Umbilical cord (tissue), 2 donors: ENCODE data around the gene POU6F2. TPM values are rescaled to one million over a fixed set of nuclear protein-coding genes. Genes with fewer than 3 reads are reported as not detected.
"Not testable (repeated sequence)": the region's sequence is repeated elsewhere in the genome, so short reads cannot be mapped to it uniquely, and the experiment has no call there.

ENCODE experiments used
- DNase-seq: peaks from one replicate; pipeline ENCODE4 v3.0.0-alpha.2; 2015; ENCODE audit warnings: low spot score
- total RNA-seq: library from RNA; depleted of rRNA; stranded (reverse); fragments of >200 nt; gene quantifications from one replicate; pipeline ENCODE4 v1.2.3, GENCODE V29; 2014; ENCODE audit warnings: low replicate concordance; ENCODE audit not compliant: insufficient read depth

The POU6F2 gene
- total RNA-seq, 1 donor from 2014 or later = 2.9 TPM

DNA sequence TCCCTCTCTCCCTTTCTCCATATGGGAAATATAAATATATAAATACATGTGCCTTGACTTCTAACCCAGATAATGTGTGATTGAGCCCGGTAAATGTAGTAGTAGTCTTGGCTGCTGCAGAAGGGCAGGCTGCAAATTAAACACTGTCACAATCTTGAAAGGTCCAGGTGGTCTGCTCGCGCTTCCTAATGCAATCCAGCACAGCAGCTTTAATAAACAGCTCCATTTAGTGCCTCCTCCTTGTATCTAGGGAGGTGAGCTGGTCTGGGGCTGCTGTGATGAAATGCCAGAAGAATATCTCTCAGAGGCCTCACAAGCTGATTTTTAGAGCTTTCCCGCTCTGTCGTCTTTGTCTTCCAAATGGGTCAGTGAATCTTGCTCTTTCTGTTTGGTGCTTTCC lies 782 bp downstream of the POU6F2 start:
- no peak for DNase-seq

DNA sequence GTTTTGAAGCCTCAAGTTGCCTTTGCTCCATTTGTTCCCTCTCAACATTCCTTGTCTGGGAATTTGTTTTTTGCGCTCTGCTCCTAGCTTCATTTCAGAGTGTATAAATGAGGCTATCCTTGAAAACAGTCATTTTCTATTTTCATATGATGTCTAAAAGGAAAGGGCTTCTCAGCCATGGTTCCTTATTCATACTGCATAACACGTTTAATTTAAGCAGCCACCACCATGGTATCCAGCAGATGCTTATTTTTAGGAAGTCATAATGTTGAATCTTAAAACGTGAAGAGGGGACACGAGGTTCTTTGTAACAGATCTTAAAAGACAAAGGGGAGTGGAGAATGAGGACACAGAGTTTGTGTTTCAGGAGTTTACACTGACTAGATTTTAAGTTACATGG lies 14.5 kb downstream of the POU6F2 start:
- no peak for DNase-seq

DNA sequence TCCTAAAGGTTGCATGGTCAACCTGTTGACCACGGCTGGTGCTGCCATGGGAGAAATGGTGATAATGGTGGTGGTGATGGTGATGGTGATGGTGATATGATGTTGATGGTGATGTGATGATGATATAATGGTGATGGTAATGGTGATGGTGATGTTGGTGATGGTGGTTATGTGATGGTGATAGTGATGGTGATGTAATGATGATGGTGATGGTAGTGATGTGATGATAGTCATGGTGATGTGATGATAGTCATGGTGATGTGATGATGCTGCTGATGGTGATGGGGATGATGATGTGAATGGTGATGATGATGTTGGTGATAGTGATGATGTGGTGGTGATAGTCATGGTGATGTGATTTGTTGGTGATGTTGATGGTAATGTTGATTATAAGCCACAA lies 23.9 kb downstream of the POU6F2 start:
- DNase-seq = no peak

DNA sequence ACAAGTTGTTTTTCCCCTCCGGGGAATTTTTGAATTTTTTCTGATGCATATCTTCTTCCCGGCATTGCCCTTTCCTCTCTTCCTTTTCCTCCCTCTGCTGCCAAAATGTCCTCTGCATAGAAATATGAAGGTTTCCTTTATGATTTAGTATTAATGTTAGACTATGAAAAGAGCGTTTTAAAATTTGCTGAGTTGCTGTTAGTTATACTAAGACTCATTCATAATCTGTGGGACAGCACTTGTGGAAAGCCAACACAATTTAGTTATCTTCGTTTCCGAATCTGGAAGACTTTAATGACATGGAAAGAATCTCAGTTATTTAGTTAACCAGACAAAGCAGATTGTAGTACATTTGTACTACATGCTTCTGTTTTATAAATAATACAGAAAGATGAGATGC lies 25.0 kb downstream of the POU6F2 start:
- peak; percentile 19 for DNase-seq

DNA sequence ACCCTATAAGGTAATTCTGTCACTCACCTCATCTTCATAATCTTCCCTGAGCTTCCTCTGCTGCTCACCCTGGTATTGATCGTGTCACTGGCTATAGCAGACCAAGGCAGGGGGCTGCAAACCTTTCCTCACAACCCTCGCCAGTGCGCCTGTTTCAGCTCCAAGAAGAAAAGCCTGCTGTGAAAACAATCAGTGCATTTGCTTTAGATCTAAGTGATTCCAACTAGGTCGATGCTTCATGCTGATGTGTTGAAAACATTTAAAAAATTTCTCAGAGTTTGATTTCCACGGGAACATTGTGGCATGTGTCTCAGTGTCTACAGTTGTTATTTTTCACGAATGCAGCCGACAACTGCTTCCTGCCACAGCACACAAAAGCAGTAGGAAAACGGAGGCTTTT lies 27.3 kb downstream of the POU6F2 start:
- no peak for DNase-seq

DNA sequence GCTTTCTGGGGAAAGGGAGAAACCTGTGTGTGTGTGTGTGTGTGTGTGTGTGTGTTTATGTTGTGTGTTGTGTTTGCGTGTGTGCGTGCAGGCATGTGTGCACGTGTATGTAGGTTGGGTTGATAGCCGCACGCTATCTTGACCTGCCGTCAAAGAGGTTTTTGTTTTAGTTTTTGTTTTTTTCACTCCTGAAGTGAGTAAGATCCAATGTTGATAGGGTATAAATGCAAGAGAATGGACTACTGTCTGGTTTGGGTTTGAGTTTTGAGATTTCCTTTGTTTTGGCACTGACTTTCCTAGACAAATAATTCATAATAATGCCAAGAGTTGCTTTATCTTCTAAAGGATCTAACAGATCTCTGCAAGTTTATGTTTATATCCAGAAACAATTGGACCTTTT lies 27.8 kb downstream of the POU6F2 start:
- DNase-seq = no peak

DNA sequence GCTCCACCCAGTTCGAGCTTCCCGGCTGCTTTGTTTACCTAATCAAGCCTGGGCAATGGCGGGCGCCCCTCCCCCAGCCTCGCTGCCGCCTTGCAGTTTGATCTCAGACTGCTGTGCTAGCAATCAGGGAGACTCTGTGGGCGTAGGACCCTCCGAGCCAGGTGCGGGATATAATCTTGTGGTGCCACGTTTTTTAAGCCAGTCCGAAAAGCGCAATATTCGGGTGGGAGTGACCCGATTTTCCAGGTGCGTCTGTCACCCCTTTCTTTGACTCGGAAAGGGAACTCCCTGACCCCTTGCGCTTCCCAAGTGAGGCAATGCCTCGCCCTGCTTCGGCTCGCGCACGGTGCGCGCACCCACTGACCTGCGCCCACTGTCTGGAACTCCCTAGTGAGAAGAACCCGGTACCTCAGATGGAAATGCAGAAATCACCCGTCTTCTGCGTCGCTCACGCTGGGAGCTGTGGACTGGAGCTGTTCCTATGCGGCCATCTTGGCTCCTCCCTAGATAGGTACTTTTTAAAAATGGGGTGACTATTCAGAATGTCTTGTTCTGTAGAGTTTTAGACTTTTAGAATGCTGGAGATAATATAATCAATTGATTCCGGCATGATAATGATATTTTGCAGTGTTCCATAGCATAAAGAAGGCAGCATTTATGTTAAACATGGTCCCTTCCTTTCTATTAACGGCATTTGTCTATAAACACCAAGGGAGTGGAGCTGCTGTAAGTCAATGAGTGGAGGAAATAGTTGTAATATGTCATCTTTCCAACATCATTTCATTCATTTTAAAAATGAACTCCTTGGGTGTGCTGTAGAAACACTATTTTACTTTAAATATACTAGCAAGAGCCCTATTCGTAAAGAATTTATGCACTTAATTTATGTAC lies 35.6 kb downstream of the POU6F2 start:
- not testable (repeated sequence) for DNase-seq

DNA sequence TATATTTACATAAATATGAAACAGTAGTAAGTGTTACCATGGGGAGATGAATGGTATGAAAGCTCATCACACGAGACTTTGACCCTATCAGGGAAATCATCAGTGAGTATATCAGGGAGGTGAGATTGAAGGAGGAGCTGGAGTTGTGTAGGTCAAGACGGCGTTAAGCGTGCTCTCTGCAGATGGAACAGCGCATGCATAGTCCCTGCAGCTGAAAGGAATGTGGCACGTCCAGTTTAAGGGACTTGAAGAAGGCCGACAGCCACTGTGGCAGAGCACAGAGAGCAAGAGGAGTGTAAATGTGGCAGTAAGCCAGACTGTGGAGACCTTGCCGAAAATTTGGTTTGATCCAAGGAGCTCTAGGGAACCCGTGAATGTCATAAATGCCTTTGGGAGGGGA lies 38.9 kb downstream of the POU6F2 start:
- peak; percentile 61 for DNase-seq

DNA sequence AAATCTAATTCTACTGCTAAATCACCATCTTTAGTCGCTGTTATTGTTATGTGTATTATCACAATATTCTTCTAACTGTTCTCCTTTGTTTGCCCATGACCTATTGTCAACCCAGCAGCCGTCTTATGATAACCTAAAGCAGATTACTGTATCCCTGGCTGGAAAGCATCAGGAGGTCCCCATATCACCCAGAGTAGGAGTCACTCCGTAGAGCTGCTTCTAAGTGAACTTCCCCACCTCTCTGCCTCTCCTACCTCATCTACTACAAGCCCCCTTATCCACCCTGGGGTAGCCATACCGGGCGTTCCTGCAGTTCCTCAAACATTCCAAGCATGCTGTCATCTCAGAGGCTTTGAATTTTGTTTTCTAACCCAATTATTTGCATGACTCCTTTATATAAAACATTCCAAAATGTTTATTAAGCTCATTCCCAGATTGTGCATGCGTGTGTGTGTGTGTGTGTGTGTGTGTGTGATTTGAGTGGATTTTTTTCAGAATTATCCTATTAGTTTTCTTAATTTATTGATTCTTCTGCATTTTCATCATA lies 39.7 kb downstream of the POU6F2 start:
- DNase-seq = no peak

DNA sequence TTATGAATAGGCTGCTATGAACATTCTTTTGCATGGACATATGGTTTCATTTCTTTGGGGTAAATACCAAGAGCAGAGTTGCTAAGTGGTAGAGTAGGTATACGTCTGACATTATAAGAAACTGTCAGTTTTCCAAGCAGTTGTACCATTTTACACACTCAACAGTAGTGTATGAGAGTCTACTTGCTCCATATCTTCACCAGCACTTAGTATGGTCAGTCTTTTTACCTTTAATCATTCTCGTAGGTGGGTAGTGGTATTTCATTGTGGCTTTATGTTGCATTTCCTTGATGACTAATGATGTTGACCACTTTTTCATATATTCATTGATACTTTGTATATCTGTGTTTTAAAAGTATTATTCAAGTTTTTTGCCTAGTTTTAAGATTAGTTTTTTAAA lies 45.1 kb downstream of the POU6F2 start:
- DNase-seq = no peak

DNA sequence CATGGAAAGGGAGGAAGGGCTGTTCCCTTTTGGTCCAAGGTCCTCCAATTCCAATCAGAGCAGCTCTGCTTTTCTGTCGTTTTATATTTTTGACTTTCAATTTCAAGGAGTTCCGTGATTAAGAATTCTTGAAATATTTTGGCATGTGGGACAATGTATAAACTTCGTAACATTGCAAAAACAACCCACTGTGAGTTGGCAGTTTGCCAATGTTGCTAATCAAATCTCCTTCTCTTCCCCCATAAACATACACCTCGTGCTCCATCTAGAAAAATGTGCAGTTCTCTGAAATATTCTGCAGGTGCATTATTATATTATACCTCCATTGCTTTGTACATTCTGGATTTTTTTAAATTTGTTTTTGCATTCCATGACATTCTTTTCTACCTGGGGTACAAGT lies 49.8 kb downstream of the POU6F2 start:
- DNase-seq = no peak

DNA sequence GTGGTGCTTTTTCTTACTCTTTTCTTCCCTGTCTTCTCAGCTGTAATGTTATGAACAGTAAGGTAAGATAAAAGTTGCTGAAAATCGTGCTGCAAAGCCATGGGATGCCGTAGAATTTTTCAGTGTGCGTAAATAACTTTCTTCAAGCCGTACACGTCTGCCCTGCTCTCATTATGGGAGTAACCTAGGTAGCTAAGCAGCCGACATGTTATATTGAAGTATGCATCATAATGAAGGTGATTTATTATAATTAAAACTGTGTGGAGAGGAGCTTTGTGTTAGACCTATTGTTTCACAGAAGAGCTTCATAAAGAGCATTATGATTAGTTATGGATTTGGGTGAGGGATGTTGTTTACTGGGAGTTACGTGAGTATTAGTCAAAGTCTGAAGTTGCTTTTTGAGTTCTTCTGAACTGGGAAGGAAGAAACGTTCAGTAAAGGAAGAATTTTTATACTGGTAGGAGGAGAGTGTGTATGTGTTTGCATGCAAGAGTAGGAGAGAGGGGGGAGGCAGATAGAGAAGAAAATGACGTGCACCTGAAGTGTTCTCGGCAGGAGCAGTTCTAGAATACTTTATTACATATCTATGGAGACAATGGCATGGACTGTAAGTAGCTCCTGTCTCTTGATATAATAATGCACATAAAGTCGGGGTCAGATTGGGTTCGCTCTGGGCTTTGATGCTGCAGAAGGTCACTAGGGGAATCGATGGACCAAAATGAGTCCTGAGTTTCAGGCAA lies 56.3 kb downstream of the POU6F2 start:
- no peak for DNase-seq

DNA sequence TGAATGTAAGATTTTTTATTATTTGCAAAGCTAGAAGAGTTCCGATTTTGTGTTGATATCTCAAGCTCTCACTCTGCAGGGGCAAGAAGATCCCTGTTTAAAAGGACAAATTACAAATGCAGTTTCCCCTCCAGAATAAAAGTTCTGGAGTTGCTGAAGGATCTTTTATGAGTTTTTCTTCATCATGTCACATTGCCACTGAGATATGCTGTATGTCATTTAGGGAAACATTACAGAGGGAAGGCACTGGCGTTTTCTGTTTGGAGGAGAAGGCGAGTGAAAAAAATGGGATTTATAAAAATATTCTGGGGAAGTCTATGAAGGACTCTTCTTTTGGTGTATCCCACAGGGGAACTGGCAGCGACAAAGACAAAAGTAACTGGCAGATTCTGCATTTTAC lies 57.4 kb downstream of the POU6F2 start:
- no peak for DNase-seq

DNA sequence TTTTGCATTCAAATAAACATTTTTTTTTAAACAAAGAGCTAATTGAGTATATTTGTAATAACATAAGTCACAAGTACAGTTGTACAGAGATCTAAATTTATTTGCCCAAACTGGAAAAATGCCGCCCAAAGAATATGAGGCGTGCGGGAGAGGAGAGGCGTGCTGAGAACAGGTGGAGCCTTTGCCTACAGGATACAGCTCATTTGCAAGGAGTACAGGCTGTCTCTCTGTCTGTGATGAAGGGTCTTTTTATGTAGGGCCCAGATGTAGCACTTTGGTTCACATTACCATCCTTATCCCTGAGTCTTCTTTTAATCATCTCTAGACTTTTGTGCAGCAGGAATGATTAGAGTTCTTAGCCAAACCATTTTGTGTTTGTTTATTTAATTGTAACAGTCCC lies 58.2 kb downstream of the POU6F2 start:
- no peak for DNase-seq

DNA sequence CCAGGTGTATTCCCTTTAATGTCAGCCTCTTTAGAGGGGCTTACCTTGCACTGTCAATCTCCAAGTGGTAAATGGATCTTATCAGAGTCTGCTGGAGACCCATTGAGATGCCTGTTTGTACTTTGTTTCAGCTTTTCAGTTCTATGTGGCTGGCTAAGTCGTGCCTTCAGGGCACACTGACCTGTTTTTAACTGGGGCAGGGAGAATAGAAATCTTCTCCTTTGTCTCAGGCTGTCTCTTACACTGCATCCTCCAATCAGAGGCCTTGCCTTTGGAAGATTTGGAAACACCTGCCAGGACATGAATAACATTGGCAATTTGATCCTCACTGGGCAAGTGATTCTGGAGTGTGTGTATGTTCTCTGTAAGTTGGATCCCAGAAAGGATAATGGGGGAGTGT lies 65.0 kb downstream of the POU6F2 start:
- no peak for DNase-seq

DNA sequence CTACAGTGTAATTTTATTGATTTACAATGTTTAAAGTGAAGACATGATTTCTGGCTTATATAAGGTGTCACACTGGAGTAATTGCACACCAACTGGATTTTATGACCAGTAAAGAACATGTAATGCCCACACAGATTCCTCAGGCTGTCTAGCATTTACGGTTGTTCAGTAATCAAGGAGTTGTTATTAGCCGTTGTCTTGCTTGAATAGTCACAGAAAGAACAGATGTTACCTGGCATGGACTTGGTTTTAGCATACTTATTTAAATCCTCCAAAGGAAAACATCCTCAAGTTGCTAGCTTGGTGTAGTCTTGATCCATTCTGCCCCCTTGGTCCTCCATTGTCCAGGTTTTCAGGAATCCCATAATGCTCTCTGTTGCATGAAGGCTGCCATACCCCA lies 65.8 kb downstream of the POU6F2 start:
- DNase-seq = no peak

DNA sequence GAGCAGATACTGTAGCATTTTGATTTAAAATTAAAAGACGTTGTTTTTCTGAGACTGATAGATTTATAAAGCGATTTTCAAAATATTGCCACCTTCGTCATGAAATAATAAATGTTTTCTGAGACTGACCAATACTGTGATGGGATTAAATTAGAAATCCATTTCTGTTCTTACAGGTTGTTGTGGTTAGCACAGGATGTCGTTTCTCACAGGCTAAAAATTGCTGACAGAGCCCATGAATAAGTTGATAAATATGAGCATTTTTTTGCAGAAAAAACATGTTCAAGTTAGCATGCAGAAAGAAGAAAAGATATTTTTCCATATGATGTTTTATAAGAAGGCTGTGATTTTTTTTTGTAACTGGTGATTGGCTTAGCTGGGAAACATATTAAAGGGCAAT lies 66.8 kb downstream of the POU6F2 start:
- DNase-seq = no peak

DNA sequence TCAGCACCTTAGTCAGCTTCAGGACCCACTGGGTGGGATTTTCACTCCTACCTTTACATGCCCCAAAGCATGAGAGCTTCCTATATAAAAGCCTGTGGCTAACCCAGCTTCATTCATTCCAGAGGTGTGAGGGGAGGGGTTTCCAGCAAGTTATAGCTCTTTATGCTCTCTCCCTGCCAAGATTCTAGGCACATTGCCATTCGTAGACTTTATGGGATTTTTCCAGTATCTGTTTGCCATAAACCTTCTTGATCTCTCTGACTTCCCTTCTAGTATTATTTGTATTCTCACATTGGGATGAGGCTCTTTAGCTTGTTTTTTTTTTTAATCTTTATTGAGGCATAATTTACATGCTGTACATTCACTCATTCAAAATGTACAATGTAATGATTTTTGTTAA lies 67.5 kb downstream of the POU6F2 start:
- DNase-seq = peak; percentile 71

DNA sequence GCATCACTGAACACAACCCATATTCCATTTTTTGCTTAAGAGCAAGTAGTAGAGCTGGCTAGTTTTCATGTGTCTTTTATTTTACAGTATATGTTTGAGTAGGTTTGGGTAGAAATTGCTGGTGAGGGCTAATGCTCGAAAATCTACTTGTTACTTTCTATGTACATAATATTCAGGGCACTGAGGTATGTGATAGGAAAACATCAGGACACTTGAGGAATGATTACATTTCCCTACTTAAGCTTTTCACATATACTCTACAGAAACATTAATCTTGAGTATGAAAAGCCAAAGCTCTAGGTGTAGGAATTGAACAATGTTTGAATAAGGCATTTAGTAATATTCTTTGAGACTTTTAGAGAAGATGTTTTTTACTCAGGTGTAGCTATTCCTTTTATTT lies 73.6 kb downstream of the POU6F2 start:
- DNase-seq = no peak

DNA sequence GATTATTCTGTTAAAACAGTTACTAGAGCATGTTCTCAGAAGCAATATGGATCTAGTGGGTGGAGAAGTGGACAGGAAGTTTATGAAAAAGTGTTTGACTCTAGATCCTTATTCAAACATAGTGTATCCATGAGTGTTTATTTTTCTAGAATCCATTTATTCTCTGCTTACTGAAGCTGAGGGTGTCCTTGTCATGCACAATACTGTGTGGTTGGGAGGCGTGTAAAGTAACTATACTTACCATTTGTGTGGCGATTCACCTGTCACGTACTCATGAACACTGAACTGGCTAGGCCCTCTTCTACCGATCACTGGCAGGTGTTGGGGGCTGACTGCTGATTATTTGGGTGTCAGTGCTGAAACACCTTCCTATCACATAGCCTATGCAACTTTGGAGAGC lies 74.0 kb downstream of the POU6F2 start:
- DNase-seq = no peak

DNA sequence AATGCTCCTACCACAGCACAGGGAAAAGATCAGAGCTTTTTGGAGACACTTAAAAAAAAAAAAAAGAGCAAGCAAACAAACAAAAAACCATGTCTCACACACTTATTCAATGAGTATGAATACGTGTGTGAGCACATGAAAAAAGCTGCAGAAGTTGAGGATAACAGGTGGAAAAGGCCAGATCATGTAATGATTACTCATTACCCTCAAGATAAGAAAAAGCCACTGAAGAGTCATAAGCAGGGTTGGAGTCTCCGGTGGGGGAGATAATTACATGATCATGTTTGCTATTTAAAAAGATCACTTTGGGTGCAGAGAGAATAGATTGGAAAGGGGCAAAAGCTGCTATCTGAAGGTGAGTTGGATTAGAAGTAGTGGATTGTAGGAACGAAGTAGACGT lies 77.0 kb downstream of the POU6F2 start:
- no peak for DNase-seq

DNA sequence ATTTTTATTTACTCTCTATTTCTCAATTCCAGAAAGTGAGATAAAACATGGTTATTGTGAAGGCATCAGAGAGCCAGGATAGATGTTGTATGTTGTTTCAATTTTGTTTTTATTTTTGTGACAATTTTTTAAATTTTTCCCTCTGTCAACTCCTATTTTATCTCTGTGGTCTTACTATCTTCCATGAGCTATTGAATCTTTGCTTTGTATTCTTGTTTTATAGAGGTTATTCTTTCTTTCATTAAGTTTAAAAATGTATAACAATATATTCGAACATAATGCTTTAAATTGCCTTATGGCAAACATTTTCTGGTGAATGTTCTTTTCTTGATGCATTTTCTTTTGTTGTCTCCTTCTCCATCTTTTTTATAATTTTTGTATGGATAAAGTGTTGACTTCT lies 78.4 kb downstream of the POU6F2 start:
- DNase-seq = no peak

DNA sequence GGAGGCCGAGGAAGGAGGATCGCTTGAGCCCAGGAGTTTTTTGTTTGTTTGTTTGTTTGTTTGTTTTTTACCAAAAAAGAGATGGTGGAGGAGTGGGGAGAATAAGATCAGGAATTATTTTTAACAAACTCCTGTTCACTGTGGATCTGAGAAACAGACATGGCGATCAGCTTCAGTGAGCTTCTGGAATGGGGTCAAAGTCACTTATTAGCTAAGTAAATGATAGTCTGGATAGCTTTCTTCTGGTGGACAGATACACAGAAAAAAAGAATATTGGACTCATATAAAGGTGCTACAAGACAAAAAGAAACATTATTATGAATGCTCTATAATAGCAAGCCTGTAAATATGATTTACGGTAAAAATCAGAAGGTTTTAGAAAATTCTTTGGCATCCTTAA lies 85.1 kb downstream of the POU6F2 start:
- DNase-seq = no peak
